ENCODE data around the gene VAMP8.

DNA sequence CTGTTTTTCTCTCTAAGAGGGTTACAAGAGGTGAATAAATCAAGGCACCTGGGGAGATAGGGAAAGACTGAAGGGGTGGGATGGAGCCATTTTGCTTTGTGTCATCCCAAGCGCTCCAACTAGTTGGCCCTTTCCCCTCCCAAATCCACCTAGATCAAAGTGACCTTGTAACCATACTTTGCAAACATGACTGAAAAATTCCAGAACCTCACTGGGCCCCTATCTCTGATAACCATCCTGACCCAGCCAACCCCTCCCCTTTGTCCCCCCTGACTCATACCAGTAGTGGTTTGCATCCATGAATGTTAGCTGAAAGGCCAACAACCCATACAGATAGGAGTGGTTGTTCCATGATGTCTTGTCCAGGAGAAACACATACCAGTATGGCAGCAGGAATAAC lies 19.2 kb upstream of the VAMP8 start:
- TF ChIP-seq, protein P1, sequence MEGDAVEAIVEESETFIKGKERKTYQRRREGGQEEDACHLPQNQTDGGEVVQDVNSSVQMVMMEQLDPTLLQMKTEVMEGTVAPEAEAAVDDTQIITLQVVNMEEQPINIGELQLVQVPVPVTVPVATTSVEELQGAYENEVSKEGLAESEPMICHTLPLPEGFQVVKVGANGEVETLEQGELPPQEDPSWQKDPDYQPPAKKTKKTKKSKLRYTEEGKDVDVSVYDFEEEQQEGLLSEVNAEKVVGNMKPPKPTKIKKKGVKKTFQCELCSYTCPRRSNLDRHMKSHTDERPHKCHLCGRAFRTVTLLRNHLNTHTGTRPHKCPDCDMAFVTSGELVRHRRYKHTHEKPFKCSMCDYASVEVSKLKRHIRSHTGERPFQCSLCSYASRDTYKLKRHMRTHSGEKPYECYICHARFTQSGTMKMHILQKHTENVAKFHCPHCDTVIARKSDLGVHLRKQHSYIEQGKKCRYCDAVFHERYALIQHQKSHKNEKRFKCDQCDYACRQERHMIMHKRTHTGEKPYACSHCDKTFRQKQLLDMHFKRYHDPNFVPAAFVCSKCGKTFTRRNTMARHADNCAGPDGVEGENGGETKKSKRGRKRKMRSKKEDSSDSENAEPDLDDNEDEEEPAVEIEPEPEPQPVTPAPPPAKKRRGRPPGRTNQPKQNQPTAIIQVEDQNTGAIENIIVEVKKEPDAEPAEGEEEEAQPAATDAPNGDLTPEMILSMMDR (conservative IDR thresholded peaks at IDR 0.05 in 1 of 2, IDR thresholded peaks at IDR 0.05 in 1 of 2; ENCODE audit: low read depth in 1 of 2, low read length in 2 of 2): no peak
- no peak for TF ChIP-seq EZH2 (IDR thresholded peaks at IDR 0.05; ENCODE audit: low read length, missing control alignments)
